Retinal pigment epithelial cell (primary cell): ENCODE results near the gene UBTF.
A peak's percentile ranks its signal among the peaks of the same experiment; 100 is the strongest.

Experiments used
- DNase-seq: peaks from one replicate; pipeline ENCODE4 v3.0.0-alpha.2; 2010; ENCODE audit warnings: low read depth
- H3K4me3 ChIP-seq: 2 replicates; pipeline ENCODE4 v1.5.1; 2011; ENCODE audit warnings: mild to moderate bottlenecking, low read length, control low read depth, moderate library complexity
- CTCF ChIP-seq: conservative IDR thresholded peaks from 2 replicates; pipeline ENCODE4 v1.5.1; 2011; ENCODE audit warnings: low read depth, low read length, control low read depth, inconsistent platforms

UBTF gene

GRCh38 chr17:44219616-44220212, at the start of gene UBTF:
Gene UBTF, minus strand, starts transcription at chr17:44219675. Its CDS starts 1,446 bp downstream, at chr17:44218229.
- peak within 1 kb of the TSS; percentile 83 for H3K4me3 ChIP-seq
- no peak for DNase-seq
- TF ChIP-seq CTCF = peak; percentile 6

- no peak for DNase-seq
- no peak overlapping the region for H3K4me3 ChIP-seq
- TF ChIP-seq CTCF = no peak
Observed at GRCh38 chr17:44268709-44269534, 49.4 kb upstream of the UBTF start.

- no peak for DNase-seq
- TF ChIP-seq CTCF = no peak
- no peak within 1 kb of the TSS for H3K4me3 ChIP-seq
Observed at GRCh38 chr17:44267818-44268490, 48.5 kb upstream of the UBTF start, which contains the start of gene SLC4A1. Gene SLC4A1, minus strand, starts transcription at chr17:44268135. Its CDS starts 5,269 bp downstream, at chr17:44262866.

GRCh38 chr17:44267165-44267455, 47.6 kb upstream of the UBTF start:
- H3K4me3 ChIP-seq = no peak overlapping the region
- no peak for TF ChIP-seq CTCF
- no peak for DNase-seq

GRCh38 chr17:44266402-44267164, 47.1 kb upstream of the UBTF start:
- DNase-seq = no peak
- no peak overlapping the region for H3K4me3 ChIP-seq
- no peak for TF ChIP-seq CTCF

- H3K4me3 ChIP-seq = no peak overlapping the region
- no peak for DNase-seq
- no peak for TF ChIP-seq CTCF
Observed at GRCh38 chr17:44263345-44263902, 43.9 kb upstream of the UBTF start.
